ENCODE measurements around the gene CLCF1. TPM values are rescaled to one million over a fixed set of nuclear protein-coding genes. Genes with fewer than 3 reads are reported as not detected.

Gene CLCF1
- total RNA-seq, 4 donors from 2014 or later, result 2.2 to 3.3 (median 2.5) TPM

DNA sequence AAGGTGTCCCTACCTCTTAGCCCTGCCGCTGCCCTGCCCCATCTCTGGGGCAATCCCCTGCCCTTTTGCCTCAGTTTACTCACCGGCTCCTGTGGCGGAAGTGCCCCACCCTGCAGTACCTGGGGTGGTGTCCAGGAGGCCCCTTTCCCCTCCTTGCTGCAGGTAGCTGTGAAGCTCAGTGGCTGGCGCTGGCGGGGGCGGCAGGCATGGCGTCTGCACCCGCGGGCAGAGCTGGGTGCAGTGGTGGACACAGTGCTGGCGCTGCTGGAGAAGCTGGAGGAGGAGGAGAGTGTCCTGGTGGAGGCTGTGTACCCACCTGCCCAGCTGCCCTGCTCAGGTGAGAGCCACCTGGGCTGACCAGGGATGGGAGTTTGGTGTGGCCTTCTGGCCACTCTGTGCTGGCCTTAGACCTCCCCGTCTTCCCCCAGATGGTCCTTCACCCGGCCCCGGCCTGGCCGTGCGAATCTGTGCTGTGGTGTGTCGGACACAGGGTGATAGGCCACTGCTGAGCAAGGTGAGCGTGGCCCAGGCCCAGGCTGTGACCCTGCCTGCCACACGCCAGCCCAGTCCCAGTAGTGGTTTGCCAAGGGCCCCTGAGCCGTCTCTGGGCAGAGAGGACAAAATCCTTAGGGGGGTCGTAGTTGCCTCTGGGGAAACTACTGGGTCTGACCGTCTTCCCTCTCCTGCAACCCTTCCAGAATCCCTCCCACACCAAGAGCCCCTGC, 46.1 kb upstream of the CLCF1 start:
- no peak overlapping the region for H3K4me3 ChIP-seq (ENCODE audit: low read depth, poor library complexity, severe bottlenecking)

DNA sequence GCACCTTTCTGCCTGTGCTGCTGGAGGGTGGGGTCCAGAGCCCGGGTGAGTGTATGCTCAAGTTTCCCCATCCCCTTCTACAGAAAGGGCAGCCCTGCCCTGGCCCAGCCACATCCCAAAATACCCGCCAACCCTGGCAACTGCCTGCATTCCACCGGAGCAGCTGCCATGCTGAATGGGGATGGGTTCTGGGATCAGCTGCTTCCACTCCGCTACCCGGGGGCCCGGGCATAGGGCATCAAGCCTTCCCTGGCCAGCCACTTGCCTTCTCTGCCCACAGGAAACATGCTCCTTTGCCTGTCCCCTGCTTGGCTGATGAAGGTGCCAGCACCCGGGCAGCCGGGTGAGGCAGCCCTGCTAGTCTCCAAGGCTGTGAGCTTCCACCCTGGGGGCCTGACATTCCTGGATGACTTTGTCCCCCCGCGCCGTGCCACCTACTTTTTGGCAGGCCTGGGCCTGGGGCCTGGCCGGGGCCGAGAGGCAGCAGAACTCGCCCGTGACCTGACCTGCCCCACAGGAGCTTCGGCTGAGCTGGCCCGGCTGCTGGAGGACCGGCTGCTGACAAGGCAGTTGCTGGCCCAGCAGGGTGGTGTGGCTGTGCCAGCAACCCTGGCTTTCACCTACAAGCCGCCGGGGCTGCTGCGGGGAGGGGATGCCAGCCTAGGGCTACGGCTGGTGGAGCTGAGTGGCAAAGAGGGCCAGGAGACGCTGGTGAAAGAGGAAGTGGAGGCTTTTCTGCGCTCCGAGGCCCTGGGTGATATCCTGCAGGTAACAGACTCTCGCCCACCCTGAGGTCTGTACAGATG, 45.3 kb upstream of the CLCF1 start:
- DNase-seq (ENCODE audit: low spot score in 2 of 2), result no peak
- intact Hi-C loops (cut with DNase I; ENCODE audit: low total_unique reads), result no loop called here
- no peak for TF ChIP-seq POLR2A (IDR thresholded peaks at IDR 0.05)
- TF ChIP-seq, protein P1, sequence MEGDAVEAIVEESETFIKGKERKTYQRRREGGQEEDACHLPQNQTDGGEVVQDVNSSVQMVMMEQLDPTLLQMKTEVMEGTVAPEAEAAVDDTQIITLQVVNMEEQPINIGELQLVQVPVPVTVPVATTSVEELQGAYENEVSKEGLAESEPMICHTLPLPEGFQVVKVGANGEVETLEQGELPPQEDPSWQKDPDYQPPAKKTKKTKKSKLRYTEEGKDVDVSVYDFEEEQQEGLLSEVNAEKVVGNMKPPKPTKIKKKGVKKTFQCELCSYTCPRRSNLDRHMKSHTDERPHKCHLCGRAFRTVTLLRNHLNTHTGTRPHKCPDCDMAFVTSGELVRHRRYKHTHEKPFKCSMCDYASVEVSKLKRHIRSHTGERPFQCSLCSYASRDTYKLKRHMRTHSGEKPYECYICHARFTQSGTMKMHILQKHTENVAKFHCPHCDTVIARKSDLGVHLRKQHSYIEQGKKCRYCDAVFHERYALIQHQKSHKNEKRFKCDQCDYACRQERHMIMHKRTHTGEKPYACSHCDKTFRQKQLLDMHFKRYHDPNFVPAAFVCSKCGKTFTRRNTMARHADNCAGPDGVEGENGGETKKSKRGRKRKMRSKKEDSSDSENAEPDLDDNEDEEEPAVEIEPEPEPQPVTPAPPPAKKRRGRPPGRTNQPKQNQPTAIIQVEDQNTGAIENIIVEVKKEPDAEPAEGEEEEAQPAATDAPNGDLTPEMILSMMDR (IDR thresholded peaks at IDR 0.05), result no peak
- no peak overlapping the region for H3K4me3 ChIP-seq (ENCODE audit: low read depth, poor library complexity, severe bottlenecking)
- WGBS, 2 donors, result 37 to 45% methylated on average over 7 to 14 of the region's 26 CpGs

More for the DNA sequence above, 46.1 kb upstream of the CLCF1 start:
- intact Hi-C loops (cut with DNase I; ENCODE audit: low total_unique reads), result no loop called here
- 84 to 89% methylated on average over 20 to 21 of the region's 21 CpGs for WGBS, 2 donors
- no peak for DNase-seq (ENCODE audit: low spot score in 2 of 2)
- TF ChIP-seq, protein P1 (IDR thresholded peaks at IDR 0.05), result no peak
- no peak for TF ChIP-seq POLR2A (IDR thresholded peaks at IDR 0.05)

DNA sequence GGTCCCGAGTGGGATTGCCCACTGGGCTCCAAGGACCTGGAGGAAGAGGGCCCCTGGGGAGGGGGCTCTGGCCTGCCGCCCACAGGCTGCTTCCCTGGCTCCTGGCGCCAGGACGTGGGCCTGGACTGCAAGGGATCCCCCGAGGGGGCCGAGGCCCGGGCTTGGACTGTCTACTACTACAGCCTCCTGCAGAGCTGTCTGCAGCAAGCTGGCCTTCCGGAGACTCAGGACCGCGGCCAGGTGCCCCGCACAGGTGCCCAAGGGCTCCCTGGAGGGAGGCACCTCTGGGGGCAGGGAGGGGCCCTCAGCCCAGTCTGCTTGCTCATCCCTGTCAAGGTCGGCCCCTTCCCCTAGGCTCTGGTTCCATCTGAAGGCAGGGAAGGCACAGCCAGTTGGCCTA, 44.0 kb upstream of the CLCF1 start:
- intact Hi-C loops (cut with DNase I; ENCODE audit: low total_unique reads), result no loop called here
- no peak overlapping the region for H3K4me3 ChIP-seq (ENCODE audit: low read depth, poor library complexity, severe bottlenecking)
- TF ChIP-seq, protein P1 (IDR thresholded peaks at IDR 0.05), result no peak
- TF ChIP-seq POLR2A (IDR thresholded peaks at IDR 0.05), result no peak
- 65 to 70% methylated on average over 5 to 12 of the region's 12 CpGs for WGBS, 2 donors
- no peak for DNase-seq (ENCODE audit: low spot score in 2 of 2)

DNA sequence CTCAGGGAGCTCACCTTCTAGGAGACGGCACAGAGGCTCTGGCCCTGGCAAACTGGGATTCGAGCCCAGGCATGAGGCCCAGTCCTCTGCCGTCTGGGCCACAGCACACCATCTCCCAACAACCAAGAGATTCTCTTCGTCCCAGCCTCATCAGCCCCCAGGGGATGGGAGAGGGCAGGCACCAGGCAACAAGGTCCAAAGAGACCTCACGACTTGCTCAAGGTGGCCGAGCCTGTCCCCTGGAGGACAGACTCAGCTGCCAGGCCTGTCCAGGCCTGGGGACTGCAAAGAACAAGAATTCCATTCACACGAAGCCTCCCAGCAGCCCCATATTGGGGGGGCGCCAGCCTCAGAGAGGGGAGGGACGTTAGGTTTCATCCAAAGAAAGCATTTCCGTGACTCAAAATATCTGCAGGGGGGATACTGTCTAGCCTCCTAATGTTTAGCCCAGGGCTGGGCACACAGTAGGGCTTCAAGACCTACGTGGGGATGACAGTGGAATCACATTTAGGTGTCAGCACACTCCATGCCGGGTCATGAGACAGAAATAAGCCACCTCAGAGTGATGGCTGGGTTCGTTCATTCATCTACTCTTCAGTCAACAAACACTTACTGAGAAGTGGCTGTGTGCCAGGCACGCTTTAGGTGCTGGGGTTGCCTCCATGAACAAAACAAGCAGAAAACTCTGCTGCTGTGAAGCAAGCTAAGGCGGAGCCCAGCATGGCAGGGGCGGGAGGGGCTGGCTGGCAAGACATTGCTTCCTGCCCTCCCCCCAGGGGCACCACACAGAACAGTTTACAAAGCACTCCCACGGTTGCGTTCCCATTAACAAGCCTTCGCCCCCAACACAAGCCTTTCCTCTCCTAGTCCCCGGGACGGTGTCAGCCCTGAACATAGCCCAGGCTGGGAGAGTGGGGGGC, 43.3 kb upstream of the CLCF1 start:
- 26 to 41% methylated on average over 19 to 21 of the region's 21 CpGs for WGBS, 2 donors
- H3K4me3 ChIP-seq (ENCODE audit: low read depth, poor library complexity, severe bottlenecking), result no peak overlapping the region
- intact Hi-C loops (cut with DNase I; ENCODE audit: low total_unique reads), result no loop called here
- TF ChIP-seq, protein P1 (IDR thresholded peaks at IDR 0.05), result no peak
- TF ChIP-seq POLR2A (IDR thresholded peaks at IDR 0.05), result no peak
- DNase-seq (ENCODE audit: low spot score in 2 of 2), result no peak

DNA sequence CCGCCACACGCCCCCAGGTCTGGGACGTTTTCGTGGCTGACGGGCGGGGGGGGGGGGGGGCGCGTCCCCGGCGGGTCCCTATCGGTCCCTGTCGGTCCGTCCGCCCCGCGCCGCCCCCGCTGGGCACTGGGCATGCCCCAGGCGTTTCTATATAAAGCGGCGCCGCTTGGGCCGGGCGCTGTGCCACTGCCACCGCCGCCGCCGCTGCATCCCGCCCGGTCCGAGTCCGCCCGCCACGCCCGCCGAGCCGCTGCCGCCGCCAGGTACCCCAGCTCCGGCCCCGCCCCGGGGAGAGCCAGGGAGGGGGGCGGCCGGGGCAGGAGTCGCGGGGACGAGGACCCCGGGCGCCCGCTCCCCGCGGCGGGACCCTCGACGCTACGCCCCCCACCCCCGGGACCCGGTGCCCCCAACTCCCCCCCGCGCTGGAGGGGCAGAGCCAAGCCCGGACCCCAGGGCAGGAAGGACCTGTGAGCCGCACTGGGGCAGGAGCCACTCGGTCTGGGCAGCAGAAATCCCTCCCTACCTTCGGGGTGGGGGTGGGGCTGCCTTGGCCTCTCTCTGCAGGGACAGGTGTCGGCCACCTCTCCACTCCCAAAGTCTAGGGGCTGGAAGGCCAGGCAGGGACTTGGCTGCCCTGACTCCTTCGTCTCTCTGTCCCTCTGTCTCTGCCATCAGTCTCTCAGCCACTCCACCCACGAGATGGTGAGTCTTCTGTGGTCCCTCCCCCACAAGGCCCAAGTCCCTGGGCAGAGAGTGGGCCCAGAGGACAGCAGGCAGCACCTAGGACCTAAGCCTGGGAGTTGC, 42.3 kb upstream of the CLCF1 start, which contains the start of gene CARNS1:
Gene CARNS1 (plus strand): TSS at position 178 of the 804 bp plus-strand sequence. CDS start 522 bp downstream, at position 700.
- TF ChIP-seq POLR2A (IDR thresholded peaks at IDR 0.05), result no peak
- TF ChIP-seq, protein P1 (IDR thresholded peaks at IDR 0.05), result no peak
- no peak within 1 kb of the TSS for H3K4me3 ChIP-seq (ENCODE audit: low read depth, poor library complexity, severe bottlenecking)
- 3 to 4% methylated on average over 20 to 40 of the region's 67 CpGs for WGBS, 2 donors
- intact Hi-C loops (cut with DNase I; ENCODE audit: low total_unique reads), result no loop called here
- DNase-seq (ENCODE audit: low spot score in 2 of 2), result no peak

All from lower leg skin (tissue), 4 donors.